ENCODE results near the gene PCBP3.

GRCh38 chr21:45910548-45911221 lies 267.2 kb downstream of the PCBP3 start:
- TF ChIP-seq CTCF (optimal IDR thresholded peaks at IDR 0.05 in 1 of 3, IDR thresholded peaks at IDR 0.05 in 1 of 3, conservative IDR thresholded peaks at IDR 0.05 in 1 of 3; ENCODE audit: extremely low read depth in 1 of 3, insufficient read depth in 2 of 3, low read length in 3 of 3) (no peak), EZH2 (IDR thresholded peaks at IDR 0.05; ENCODE audit: low read length) (no peak)
